ENCODE data around the gene DNAL4. TPM values are rescaled to one million over a fixed set of nuclear protein-coding genes. Genes with fewer than 3 reads are reported as not detected.

The DNAL4 gene
- polyA plus RNA-seq, 3 donors, result 8.9 to 9.3 (median 9.0) TPM

DNA sequence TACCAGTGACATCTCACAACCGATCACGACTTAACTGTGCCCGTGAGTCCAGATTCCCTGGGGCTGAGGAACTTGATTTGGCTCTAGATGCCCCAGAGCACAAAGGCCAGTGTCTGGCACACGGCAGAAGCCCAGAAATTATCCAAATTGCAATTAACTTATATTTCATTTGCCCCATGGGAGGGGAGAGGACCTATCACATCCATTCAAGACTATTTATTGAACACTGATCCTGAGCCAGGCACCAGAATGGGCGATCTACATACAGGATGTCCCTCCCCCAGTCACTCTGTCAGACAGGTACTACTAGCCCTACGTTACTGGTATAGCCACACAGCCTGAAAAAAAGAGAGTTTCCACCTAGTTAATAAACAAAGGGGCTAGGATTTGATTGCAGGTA lies 5.1 kb downstream of the DNAL4 start:
- Mint-ChIP-seq H3K27me3 (ENCODE audit: low read depth in 3 of 3) (peaks cover 0 to 3% (median 2%) of the 10 kb centered on the region in 3 donors), H3K4me3 (no peak overlapping the region), H3K4me1 (peaks cover 16% of the 10 kb centered on the region), H3K27ac (no peak overlapping the region), H3K36me3 (peaks cover 4 to 5% of the 10 kb centered on the region in 2 donors), H3K9me3 (no peaks in the 10 kb centered on the region)
- Histone ChIP-seq H3K4me3 (replicated peaks in 1 of 3; ENCODE audit: low read depth in 2 of 3, low read length in 3 of 3) (no peak overlapping the region), H3K4me1 (ENCODE audit: control insufficient read depth in 1 of 2, insufficient read depth in 2 of 2, low read length in 2 of 2) (peaks cover 8 to 9% of the 10 kb centered on the region in 2 donors), H3K9me3 (replicated peaks in 1 of 2; ENCODE audit: control insufficient read depth in 1 of 2, insufficient read depth in 1 of 2, low read length in 2 of 2) (no peaks in the 10 kb centered on the region), H2AFZ (ENCODE audit: insufficient read depth, low read depth, low read length, poor library complexity, severe bottlenecking) (no peak overlapping the region), H3K9ac (ENCODE audit: insufficient read depth, low read length, poor library complexity, severe bottlenecking) (no peak overlapping the region), H4K20me1 (ENCODE audit: insufficient read depth, low read length) (no peaks in the 10 kb centered on the region), H3K27ac (ENCODE audit: low read depth in 1 of 2, low read length in 2 of 2) (no peak overlapping the region), H3K27me3 (ENCODE audit: control insufficient read depth in 2 of 2, insufficient read depth in 2 of 2, low read length in 2 of 2) (no peaks in the 10 kb centered on the region), H3K79me2 (ENCODE audit: insufficient read depth, low read length) (peaks cover 6% of the 10 kb centered on the region), H3K36me3 (replicated peaks in 1 of 2; ENCODE audit: control insufficient read depth in 1 of 2, insufficient read depth in 2 of 2, low read length in 2 of 2) (peaks cover 6 to 10% of the 10 kb centered on the region in 2 donors), H3K4me2 (replicated peaks; ENCODE audit: extremely low read depth, low read length, poor library complexity, severe bottlenecking) (no peak overlapping the region)
- TF ChIP-seq, protein P1, sequence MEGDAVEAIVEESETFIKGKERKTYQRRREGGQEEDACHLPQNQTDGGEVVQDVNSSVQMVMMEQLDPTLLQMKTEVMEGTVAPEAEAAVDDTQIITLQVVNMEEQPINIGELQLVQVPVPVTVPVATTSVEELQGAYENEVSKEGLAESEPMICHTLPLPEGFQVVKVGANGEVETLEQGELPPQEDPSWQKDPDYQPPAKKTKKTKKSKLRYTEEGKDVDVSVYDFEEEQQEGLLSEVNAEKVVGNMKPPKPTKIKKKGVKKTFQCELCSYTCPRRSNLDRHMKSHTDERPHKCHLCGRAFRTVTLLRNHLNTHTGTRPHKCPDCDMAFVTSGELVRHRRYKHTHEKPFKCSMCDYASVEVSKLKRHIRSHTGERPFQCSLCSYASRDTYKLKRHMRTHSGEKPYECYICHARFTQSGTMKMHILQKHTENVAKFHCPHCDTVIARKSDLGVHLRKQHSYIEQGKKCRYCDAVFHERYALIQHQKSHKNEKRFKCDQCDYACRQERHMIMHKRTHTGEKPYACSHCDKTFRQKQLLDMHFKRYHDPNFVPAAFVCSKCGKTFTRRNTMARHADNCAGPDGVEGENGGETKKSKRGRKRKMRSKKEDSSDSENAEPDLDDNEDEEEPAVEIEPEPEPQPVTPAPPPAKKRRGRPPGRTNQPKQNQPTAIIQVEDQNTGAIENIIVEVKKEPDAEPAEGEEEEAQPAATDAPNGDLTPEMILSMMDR (IDR thresholded peaks at IDR 0.05), result no peak
- 95% methylated on average over 3 of the region's 6 CpGs for WGBS (ENCODE audit: insufficient coverage)
- intact Hi-C loops (cut with micrococcal nuclease), result no loop called here
- DNase-seq, result no peak

DNA sequence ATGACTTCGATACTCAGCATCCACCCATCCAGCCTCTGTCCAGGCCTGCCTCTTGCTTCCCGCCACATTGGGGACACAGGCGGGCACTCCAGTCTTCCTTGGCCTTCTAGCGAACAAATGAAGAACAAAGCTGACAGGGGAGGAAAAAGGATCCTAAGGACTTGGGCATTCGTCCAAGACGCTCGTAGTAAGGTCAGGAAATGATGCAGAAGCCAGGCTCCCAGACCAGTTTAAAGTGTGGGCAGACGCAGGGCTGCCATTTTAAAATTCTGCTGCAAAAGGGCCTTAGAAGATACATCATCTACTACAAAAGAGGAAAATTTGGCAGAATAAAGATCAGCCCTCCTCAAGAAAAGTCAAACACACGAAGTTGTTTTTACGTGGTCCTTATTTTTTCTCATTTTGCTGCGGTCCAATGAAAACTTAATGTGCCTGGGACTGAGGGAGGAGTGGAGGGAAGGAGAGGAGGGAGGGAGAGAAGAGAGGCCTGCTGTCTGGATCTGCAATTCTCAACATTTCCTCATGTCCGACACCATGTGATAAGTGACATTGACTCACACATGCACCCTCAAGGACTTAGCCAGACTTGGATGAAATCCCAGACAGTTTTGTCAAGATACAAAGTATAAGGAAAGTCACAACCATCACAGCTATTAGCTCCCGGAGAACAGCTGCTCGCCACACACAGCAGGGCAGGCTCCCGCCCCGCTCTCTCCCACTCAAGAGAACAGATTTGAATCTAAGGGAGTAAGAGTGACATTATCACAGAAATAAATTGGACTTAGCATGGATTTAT lies 5.7 kb downstream of the DNAL4 start:
- Mint-ChIP-seq H3K27ac (peak overlapping the region in 1 of 7 donors; percentile 49), H3K36me3 (peaks cover 5% of the 10 kb centered on the region in 2 donors), H3K4me3 (no peak overlapping the region), H3K9me3 (no peaks in the 10 kb centered on the region), H3K4me1 (peaks cover 14% of the 10 kb centered on the region), H3K27me3 (ENCODE audit: low read depth in 3 of 3) (peaks cover 0 to 3% (median 2%) of the 10 kb centered on the region in 3 donors)
- H2AFZ ChIP-seq (ENCODE audit: insufficient read depth, low read depth, low read length, poor library complexity, severe bottlenecking), result no peak overlapping the region
- WGBS (ENCODE audit: insufficient coverage), result 59% methylated on average over 7 of the region's 16 CpGs
- H3K79me2 ChIP-seq (ENCODE audit: insufficient read depth, low read length), result peaks cover under 1% of the 10 kb centered on the region
- H3K4me3 ChIP-seq (replicated peaks in 1 of 3; ENCODE audit: low read depth in 2 of 3, low read length in 3 of 3), result no peak overlapping the region
- no peaks in the 10 kb centered on the region for H3K9me3 ChIP-seq (replicated peaks in 1 of 2; ENCODE audit: control insufficient read depth in 1 of 2, insufficient read depth in 1 of 2, low read length in 2 of 2)
- no peak for DNase-seq
- H3K4me1 ChIP-seq (ENCODE audit: control insufficient read depth in 1 of 2, insufficient read depth in 2 of 2, low read length in 2 of 2), result peaks cover 4% of the 10 kb centered on the region in 2 donors
- no peaks in the 10 kb centered on the region for H4K20me1 ChIP-seq (ENCODE audit: insufficient read depth, low read length)
- H3K4me2 ChIP-seq (replicated peaks; ENCODE audit: extremely low read depth, low read length, poor library complexity, severe bottlenecking), result no peak overlapping the region
- intact Hi-C loops (cut with micrococcal nuclease), result no loop called here
- no peak overlapping the region for H3K27ac ChIP-seq (ENCODE audit: low read depth in 1 of 2, low read length in 2 of 2)
- no peaks in the 10 kb centered on the region for H3K27me3 ChIP-seq (ENCODE audit: control insufficient read depth in 2 of 2, insufficient read depth in 2 of 2, low read length in 2 of 2)
- TF ChIP-seq, protein P1 (IDR thresholded peaks at IDR 0.05), result no peak
- H3K9ac ChIP-seq (ENCODE audit: insufficient read depth, low read length, poor library complexity, severe bottlenecking), result no peak overlapping the region
- H3K36me3 ChIP-seq (replicated peaks in 1 of 2; ENCODE audit: control insufficient read depth in 1 of 2, insufficient read depth in 2 of 2, low read length in 2 of 2), result peaks cover 6 to 10% of the 10 kb centered on the region in 2 donors
